K562 (cell line): Measurements from ENCODE around the gene VARS1. TPM values are rescaled to one million over a fixed set of nuclear protein-coding genes. Genes with fewer than 3 reads are reported as not detected.

Experiments used
- ARID3A ChIP-seq: IDR thresholded peaks from 2 replicates; pipeline ENCODE4 v1.6.1; 2012; ENCODE audit warnings: low read depth, low read length, improper control_type of control experiment, borderline replicate concordance
- BRCA1 ChIP-seq, 2 experiments: fragments of 450-650 bp in 1 of 2; sonication (generic) in 1 of 2; formaldehyde crosslinking in 1 of 2; IDR thresholded peaks; 2 replicates each; pipeline versions ENCODE4 v1.5.0 to v1.6.1; 2017 to 2020; ENCODE audit warnings: mild to moderate bottlenecking in 1 of 2, missing genetic modification reagents in 1 of 2
- CCAR2 ChIP-seq: fragments of 200-400 bp; formaldehyde crosslinking; IDR thresholded peaks from 2 replicates; pipeline ENCODE4 v1.6.1; 2017; ENCODE audit warnings: mild to moderate bottlenecking, low read depth, low read length
- DACH1 ChIP-seq: fragments of 450-650 bp; IDR thresholded peaks from 2 replicates; pipeline ENCODE4 v1.6.1; 2018; ENCODE audit not compliant: partially characterized antibody
- FOXJ2 ChIP-seq: fragments of 200-800 bp; sonication (Bioruptor generic); IDR thresholded peaks from 2 replicates; pipeline ENCODE4 v1.6.1; 2016; ENCODE audit warnings: missing genetic modification characterization, missing compliant biosample characterization
- HNRNPK ChIP-seq: fragments of 200-400 bp; formaldehyde crosslinking; IDR thresholded peaks from one replicate; pipeline ENCODE4 v1.6.1; 2018; ENCODE audit warnings: mild to moderate bottlenecking, low read depth, low read length; ENCODE audit not compliant: poor library complexity, severe bottlenecking
- KHSRP ChIP-seq: fragments of 450-650 bp; IDR thresholded peaks from 2 replicates; pipeline ENCODE4 v1.6.1; 2017
- MLX ChIP-seq, 2 experiments: fragments of 450-650 bp in 1 of 2; sonication (generic) in 1 of 2; formaldehyde crosslinking; conservative IDR thresholded peaks; 2 replicates each; pipeline versions ENCODE4 v1.4.0 to v1.8.1; 2020 to 2022; ENCODE audit warnings: mild to moderate bottlenecking in 1 of 2, missing genetic modification reagents in 1 of 2
- TBL1XR1 ChIP-seq, 2 experiments: IDR thresholded peaks; 2 replicates each; pipeline ENCODE4 v1.6.1; 2012; ENCODE audit warnings: improper control_type of control experiment in 2 of 2, low read length in 2 of 2, mild to moderate bottlenecking in 1 of 2
- TCFL5 ChIP-seq: fragments of 250-450 bp; sonication (Bioruptor Pico); conservative IDR thresholded peaks from 2 replicates; pipeline ENCODE4 v1.6.1; 2021; ENCODE audit warnings: mild to moderate bottlenecking, moderate library complexity, matching md5 sums
- TRIM28 ChIP-seq: fragments of 450-650 bp; IDR thresholded peaks from 2 replicates; pipeline ENCODE4 v1.6.1; 2017
- U2AF2 ChIP-seq: fragments of 200-400 bp; formaldehyde crosslinking; optimal IDR thresholded peaks from 2 replicates; pipeline ENCODE3; 2017; ENCODE audit warnings: low read depth, mild to moderate bottlenecking, low read length
- ZBTB17 ChIP-seq: fragments of 450-650 bp; formaldehyde crosslinking; IDR thresholded peaks from 2 replicates; pipeline ENCODE4 v1.4.0; 2020; ENCODE audit warnings: mild to moderate bottlenecking
- ZBTB5 ChIP-seq: fragments of 450-650 bp; IDR thresholded peaks from 2 replicates; pipeline ENCODE4 v1.6.1; 2017; ENCODE audit warnings: antibody characterized with exemption
- ZNF318 ChIP-seq, 2 experiments: fragments of 450-650 bp; IDR thresholded peaks; 2 replicates each; pipeline ENCODE4 v1.6.1; 2016; ENCODE audit warnings: mild to moderate bottlenecking in 2 of 2, borderline replicate concordance in 1 of 2, low read depth in 1 of 2, moderate library complexity in 1 of 2
- polyA plus RNA-seq, 8 experiments: library from polyadenylated mRNA; depleted of rRNA in 4 of 8; stranded (reverse) in 5 of 8; unstranded in 3 of 8; fragments of >200 nt; fragmentation: Nextera tagmentation in 2 of 8; fragmentation: Illumina TruSeq in 1 of 8; extraction: Ambion mirVana in 2 of 8; extraction: Trizol in 1 of 8; gene quantifications; 2 replicates each; pipeline versions ENCODE4 v1.2.1 to v1.2.3, GENCODE V29; 2011 to 2014; ENCODE audit warnings: inconsistent platforms in 1 of 8, missing spikeins in 1 of 8
- total RNA-seq, 7 experiments: library from RNA; depleted of rRNA in 6 of 7; stranded (reverse); fragments of >200 nt in 6 of 7; fragmentation: Illumina TruSeq in 2 of 7; extraction: Trizol in 2 of 7; gene quantifications; 2 replicates each; pipeline versions ENCODE4 v1.2.1 to v1.2.3, GENCODE V29; 2011 to 2021; ENCODE audit warnings: low replicate concordance in 1 of 7

VARS1 gene
- total and polyA plus RNA-seq, 9 of the 15 experiments (the other 6 are each of a cell fraction or from before 2014, with no cell fraction given) = 2.9 to 488 (median 130) TPM

GRCh38 chr6:31750411-31751022, 45.0 kb downstream of the VARS1 start (continued):
- no peak for TF ChIP-seq ZNF318 (IDR thresholded peaks at IDR 0.05; ENCODE audit: borderline replicate concordance in 1 of 2, low read depth in 1 of 2)
- TF ChIP-seq ZBTB17 (CRISPR knock-in tag) = 0 out of 2 replicates have a peak, but pooled peaks have one; percentile 27
- TF ChIP-seq U2AF2 = no peak
- TF ChIP-seq TRIM28 = no peak
- TF ChIP-seq MLX (CRISPR knock-in tag; conservative IDR thresholded peaks at IDR 0.05) = no peak
- no peak for TF ChIP-seq FOXJ2
- TF ChIP-seq HNRNPK = no peak
- no peak for TF ChIP-seq ZBTB5
- no peak for TF ChIP-seq DACH1
- TF ChIP-seq ARID3A = no peak
- no peak for TF ChIP-seq BRCA1 (IDR thresholded peaks at IDR 0.05)
- TF ChIP-seq BRCA1 (CRISPR knock-in tag; IDR thresholded peaks at IDR 0.05) = no peak
- no peak for TF ChIP-seq CCAR2
- TF ChIP-seq KHSRP = no peak
- TF ChIP-seq TBL1XR1 (IDR thresholded peaks at IDR 0.05; ENCODE audit: low read length in 2 of 2) = no peak
- TF ChIP-seq TCFL5 (CRISPR knock-in tag) = no peak
